Measurements from ENCODE around the gene SLC9A4.

SLC9A4 gene

DNA sequence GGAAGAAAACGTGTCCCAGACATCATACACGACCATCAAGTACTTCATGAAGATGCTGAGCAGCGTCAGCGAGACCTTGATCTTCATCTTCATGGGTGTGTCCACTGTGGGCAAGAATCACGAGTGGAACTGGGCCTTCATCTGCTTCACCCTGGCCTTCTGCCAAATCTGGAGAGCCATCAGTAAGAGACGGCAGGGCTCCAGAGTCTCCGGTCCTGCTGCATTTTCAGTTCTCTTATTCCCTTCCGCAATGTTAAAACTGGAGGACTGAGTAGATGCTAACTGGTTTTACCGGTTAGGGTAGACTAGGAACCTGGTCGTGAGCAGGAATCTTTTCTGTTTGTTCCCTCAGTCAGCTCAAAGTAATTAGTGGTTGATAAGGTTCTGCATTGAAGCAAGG is 32.3 kb downstream of the SLC9A4 start:
- ATAC-seq: no peak

DNA sequence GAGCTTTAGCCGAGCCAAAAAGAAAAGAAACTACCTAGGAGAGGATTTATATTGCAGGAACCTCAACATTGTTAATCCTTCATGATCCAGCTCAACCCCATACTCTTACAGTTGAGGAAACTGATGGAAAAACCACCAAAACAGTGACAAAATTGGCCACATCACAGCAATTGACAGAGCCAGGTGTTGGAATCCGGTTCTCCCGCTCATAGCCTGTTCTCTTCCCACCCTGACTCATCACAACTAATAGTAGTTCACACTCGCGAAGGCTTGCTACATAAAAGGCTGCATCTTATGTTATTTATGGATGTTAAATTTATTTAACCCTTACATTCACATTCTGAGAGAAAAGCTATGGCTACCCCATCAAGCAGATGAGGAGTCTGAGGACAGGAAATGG is 33.7 kb downstream of the SLC9A4 start:
- Mint-ChIP-seq H3K4me3 (no peak overlapping the region), H3K27me3 (peaks cover 10% of the 10 kb centered on the region), H3K4me1 (peaks cover 16% of the 10 kb centered on the region), H3K36me3 (peaks cover 5% of the 10 kb centered on the region), H3K27ac (no peak overlapping the region), H3K9me3 (peaks cover 7% of the 10 kb centered on the region)
- no peak for ATAC-seq

More for the DNA sequence above, 32.3 kb downstream of the SLC9A4 start:
- no peak overlapping the region for H3K4me3 Mint-ChIP-seq
- H3K4me1 Mint-ChIP-seq: peaks cover 16% of the 10 kb centered on the region
- peaks cover 7% of the 10 kb centered on the region for H3K9me3 Mint-ChIP-seq
- H3K27ac Mint-ChIP-seq: no peak overlapping the region
- H3K36me3 Mint-ChIP-seq: peaks cover 5% of the 10 kb centered on the region
- peaks cover 16% of the 10 kb centered on the region for H3K27me3 Mint-ChIP-seq

GRCh38 chr2:102508863-102509262 is 35.8 kb downstream of the SLC9A4 start:
- peaks cover 7% of the 10 kb centered on the region for H3K9me3 Mint-ChIP-seq
- peaks cover 16% of the 10 kb centered on the region for H3K4me1 Mint-ChIP-seq
- H3K4me3 Mint-ChIP-seq: no peak overlapping the region
- H3K36me3 Mint-ChIP-seq: peaks cover 5% of the 10 kb centered on the region
- peak; percentile 68 for ATAC-seq
- H3K27ac Mint-ChIP-seq: no peak overlapping the region
- peaks cover 14% of the 10 kb centered on the region for H3K27me3 Mint-ChIP-seq

- Mint-ChIP-seq H3K4me3 (peak overlapping the region; percentile 6), H3K4me1 (peaks cover 16% of the 10 kb centered on the region), H3K27ac (no peak overlapping the region), H3K27me3 (peaks cover 14% of the 10 kb centered on the region), H3K9me3 (peaks cover 7% of the 10 kb centered on the region), H3K36me3 (peaks cover 5% of the 10 kb centered on the region)
- peak; percentile 71 for ATAC-seq
Observed at GRCh38 chr2:102509749-102510148, 36.7 kb downstream of the SLC9A4 start.

DNA sequence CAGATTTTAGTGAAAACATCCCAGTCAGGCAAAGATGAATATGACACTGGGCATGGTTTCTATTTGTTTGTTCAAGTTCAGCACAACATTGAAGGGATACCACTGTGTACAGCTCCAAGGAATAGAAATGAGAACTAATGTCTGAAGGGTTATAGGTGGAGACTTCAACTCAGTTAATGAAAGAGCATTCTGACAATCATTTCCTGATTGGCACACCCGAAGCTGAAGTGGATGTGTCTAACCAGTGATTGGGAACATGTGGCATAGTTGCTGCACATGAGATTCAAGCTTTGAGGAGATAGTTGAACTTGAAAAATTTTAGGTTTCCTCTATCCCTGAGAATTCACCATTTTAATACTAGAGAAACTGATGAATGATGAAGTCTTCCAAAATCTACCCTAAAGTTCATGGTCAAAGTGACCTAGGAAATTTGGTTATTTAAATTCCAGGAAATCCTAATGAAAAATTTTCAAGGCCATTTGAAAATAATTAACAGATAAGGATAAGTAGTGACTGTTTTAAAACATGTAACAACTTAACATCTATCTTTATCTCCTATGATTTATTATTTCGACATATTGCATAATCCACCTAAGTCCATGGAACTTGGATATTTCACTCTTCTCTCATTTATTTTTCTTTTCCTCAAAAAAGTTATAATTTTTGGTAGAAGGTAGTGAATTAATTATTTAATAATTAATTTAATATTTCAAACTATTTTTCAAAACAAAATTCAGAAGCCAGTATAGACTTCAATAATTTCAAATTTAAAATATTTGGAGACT is 38.0 kb downstream of the SLC9A4 start:
- H3K36me3 Mint-ChIP-seq: peaks cover 5% of the 10 kb centered on the region
- ATAC-seq: no peak
- peaks cover 16% of the 10 kb centered on the region for H3K4me1 Mint-ChIP-seq
- no peak overlapping the region for H3K27ac Mint-ChIP-seq
- H3K27me3 Mint-ChIP-seq: peaks cover 14% of the 10 kb centered on the region
- peaks cover 7% of the 10 kb centered on the region for H3K9me3 Mint-ChIP-seq
- H3K4me3 Mint-ChIP-seq: no peak overlapping the region

GRCh38 chr2:102512161-102512560 is 39.1 kb downstream of the SLC9A4 start:
- H3K27me3 Mint-ChIP-seq: peaks cover 14% of the 10 kb centered on the region

GRCh38 chr2:102513355-102513939 is 40.4 kb downstream of the SLC9A4 start:
- peaks cover 16% of the 10 kb centered on the region for H3K4me1 Mint-ChIP-seq
- no peak overlapping the region for H3K4me3 Mint-ChIP-seq
- ATAC-seq: no peak
- H3K27me3 Mint-ChIP-seq: peaks cover 14% of the 10 kb centered on the region
- no peak overlapping the region for H3K27ac Mint-ChIP-seq
- peaks cover 4% of the 10 kb centered on the region for H3K9me3 Mint-ChIP-seq
- H3K36me3 Mint-ChIP-seq: peaks cover 5% of the 10 kb centered on the region

More at GRCh38 chr2:102512161-102512560, 39.1 kb downstream of the SLC9A4 start:
- Mint-ChIP-seq H3K4me1 (peaks cover 16% of the 10 kb centered on the region), H3K36me3 (peaks cover 5% of the 10 kb centered on the region), H3K4me3 (no peak overlapping the region), H3K9me3 (peaks cover 7% of the 10 kb centered on the region), H3K27ac (no peak overlapping the region)
- no peak for ATAC-seq

- H3K36me3 Mint-ChIP-seq: peaks cover 5% of the 10 kb centered on the region
- no peak for ATAC-seq
- no peak overlapping the region for H3K4me3 Mint-ChIP-seq
- peaks cover 14% of the 10 kb centered on the region for H3K27me3 Mint-ChIP-seq
- peaks cover 10% of the 10 kb centered on the region for H3K4me1 Mint-ChIP-seq
- H3K9me3 Mint-ChIP-seq: peaks cover 3% of the 10 kb centered on the region
- H3K27ac Mint-ChIP-seq: no peak overlapping the region
Observed at GRCh38 chr2:102514061-102514785, 41.2 kb downstream of the SLC9A4 start.

DNA sequence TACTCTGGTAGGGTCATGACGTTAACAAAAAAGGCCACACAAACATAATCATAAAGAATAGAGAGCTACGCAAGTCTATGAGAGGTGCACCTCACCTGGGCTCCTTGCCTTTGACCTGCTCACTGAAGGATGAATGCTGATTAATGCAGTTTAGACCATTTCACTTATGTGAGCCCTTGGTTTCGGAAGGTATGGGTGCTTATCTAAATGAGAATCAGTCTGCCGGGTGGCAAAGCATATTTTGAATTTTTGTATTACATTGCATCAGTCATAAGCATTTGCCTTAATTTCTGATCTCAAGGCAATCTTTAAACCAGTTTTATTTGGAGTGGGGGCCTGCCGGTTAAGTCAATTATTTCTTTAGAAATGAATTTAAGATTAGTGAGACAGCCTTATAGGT is 42.8 kb downstream of the SLC9A4 start:
- Mint-ChIP-seq H3K4me3 (no peak overlapping the region), H3K4me1 (no peaks in the 10 kb centered on the region), H3K9me3 (no peaks in the 10 kb centered on the region)

DNA sequence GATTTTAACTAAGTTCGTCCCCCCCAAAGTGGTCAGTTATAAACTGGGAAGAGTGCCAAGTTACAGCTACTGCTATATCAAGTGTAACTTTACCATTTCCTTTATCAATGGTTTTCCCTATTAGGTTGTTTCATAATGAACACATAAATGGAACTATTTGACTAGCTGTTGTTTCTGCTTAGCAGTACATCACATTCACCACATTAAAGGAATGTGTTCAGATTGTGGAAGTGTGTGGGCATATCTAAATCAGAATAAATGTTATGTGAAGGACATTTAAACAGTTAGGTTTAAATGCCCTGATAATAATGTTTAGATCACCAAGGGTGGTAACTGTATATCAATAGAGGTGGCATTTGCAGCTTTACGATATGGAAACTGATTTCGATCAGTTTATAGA is 45.1 kb downstream of the SLC9A4 start:
- Mint-ChIP-seq H3K4me3 (no peak overlapping the region), H3K27me3 (no peaks in the 10 kb centered on the region), H3K4me1 (no peaks in the 10 kb centered on the region), H3K36me3 (no peaks in the 10 kb centered on the region), H3K9me3 (no peaks in the 10 kb centered on the region), H3K27ac (no peak overlapping the region)
- no peak for ATAC-seq

More for the DNA sequence above, 42.8 kb downstream of the SLC9A4 start:
- Mint-ChIP-seq H3K36me3 (no peaks in the 10 kb centered on the region), H3K27ac (no peak overlapping the region), H3K27me3 (peaks cover 14% of the 10 kb centered on the region)
- ATAC-seq: no peak

- Mint-ChIP-seq H3K9me3 (no peaks in the 10 kb centered on the region), H3K27ac (no peak overlapping the region), H3K36me3 (no peaks in the 10 kb centered on the region), H3K4me1 (no peaks in the 10 kb centered on the region), H3K27me3 (no peaks in the 10 kb centered on the region), H3K4me3 (no peak overlapping the region)
- ATAC-seq: no peak
Observed at GRCh38 chr2:102520009-102520408, 47.0 kb downstream of the SLC9A4 start.

- Mint-ChIP-seq H3K4me1 (no peaks in the 10 kb centered on the region), H3K4me3 (no peak overlapping the region), H3K9me3 (no peaks in the 10 kb centered on the region), H3K27ac (no peak overlapping the region), H3K27me3 (no peaks in the 10 kb centered on the region), H3K36me3 (no peaks in the 10 kb centered on the region)
- ATAC-seq: no peak
Observed at GRCh38 chr2:102520801-102521200, 47.8 kb downstream of the SLC9A4 start.

GRCh38 chr2:102522162-102522561 is 49.1 kb downstream of the SLC9A4 start:
- no peak for ATAC-seq
- Mint-ChIP-seq H3K27ac (no peak overlapping the region), H3K27me3 (no peaks in the 10 kb centered on the region), H3K36me3 (no peaks in the 10 kb centered on the region), H3K4me3 (no peak overlapping the region), H3K9me3 (no peaks in the 10 kb centered on the region), H3K4me1 (no peaks in the 10 kb centered on the region)

DNA sequence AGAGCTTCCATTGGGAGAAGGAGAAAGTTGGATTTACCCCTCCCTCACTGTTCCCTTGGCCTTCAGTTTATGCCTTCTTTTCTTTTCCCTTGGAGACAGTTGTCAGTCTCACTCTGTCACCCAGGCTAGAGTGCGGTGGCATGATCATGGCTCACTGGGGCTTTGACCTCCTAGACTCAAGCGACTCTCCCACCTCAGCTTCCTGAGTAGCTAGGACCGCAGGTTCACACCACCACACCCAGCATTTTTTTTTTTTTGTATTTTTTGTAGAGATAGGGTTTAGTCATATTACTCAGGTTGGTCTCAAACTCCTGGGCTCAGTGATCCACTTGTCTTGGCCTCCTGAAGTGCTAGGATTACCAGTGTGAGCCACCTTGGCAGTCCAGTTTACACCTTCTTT is 49.9 kb downstream of the SLC9A4 start:
- Mint-ChIP-seq H3K4me3 (no peak overlapping the region), H3K27ac (no peak overlapping the region), H3K9me3 (no peaks in the 10 kb centered on the region), H3K4me1 (no peaks in the 10 kb centered on the region), H3K36me3 (no peaks in the 10 kb centered on the region), H3K27me3 (no peaks in the 10 kb centered on the region)
- no peak for ATAC-seq

DNA sequence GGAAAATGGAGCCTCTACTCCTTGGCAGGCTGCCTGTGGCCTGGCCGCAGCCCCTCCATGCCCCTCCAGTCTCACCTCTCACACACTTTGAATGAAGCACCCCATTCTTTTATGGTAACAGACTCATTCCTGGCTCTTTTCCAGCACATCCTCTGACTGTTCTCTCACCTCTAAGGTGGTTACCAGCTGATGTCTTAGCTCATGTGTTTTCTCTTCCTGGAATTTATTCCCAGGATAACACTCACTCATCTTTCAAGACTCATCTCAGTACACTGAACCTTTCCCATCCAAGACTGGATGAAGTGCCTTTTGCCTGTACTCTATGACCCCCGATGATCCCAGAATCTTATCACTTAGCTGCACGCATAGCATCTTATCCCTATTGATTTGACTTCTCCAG is 50.6 kb downstream of the SLC9A4 start:
- H3K27me3 Mint-ChIP-seq: no peaks in the 10 kb centered on the region
- no peak overlapping the region for H3K27ac Mint-ChIP-seq
- H3K36me3 Mint-ChIP-seq: no peaks in the 10 kb centered on the region
- H3K4me3 Mint-ChIP-seq: no peak overlapping the region
- H3K9me3 Mint-ChIP-seq: no peaks in the 10 kb centered on the region
- H3K4me1 Mint-ChIP-seq: no peaks in the 10 kb centered on the region
- no peak for ATAC-seq

Measured in stimulated activated memory B cell treated with anti-CD40 and anti-IgM and Interleukin-4, amounts not matched to agents 10 μg/mL and 1 μg/mL and 100 μg/mL, for 72 hours (primary cell).